Erythroblast (primary cell): ENCODE data around the gene C16orf54.
"Not testable (repeated sequence)": the region's sequence is repeated elsewhere in the genome, so short reads cannot be mapped to it uniquely, and the experiment has no call there.

Source experiments
- DNase-seq, 2 experiments: peaks; one replicate each; lab custom pipeline; 2025; lab: John Stamatoyannopoulos, UW
- GATA1 ChIP-seq: IDR thresholded peaks from 2 replicates; pipeline ENCODE4 v1.6.1; 2011; ENCODE audit warnings: low read depth, mild to moderate bottlenecking, control low read depth, low read length, moderate library complexity
- POLR2A ChIP-seq: IDR thresholded peaks from 2 replicates; pipeline ENCODE4 v1.6.1; 2011; ENCODE audit warnings: mild to moderate bottlenecking, low read length

Gene C16orf54

GRCh38 chr16:29745853-29746345 is at the start of gene C16orf54:
TSS of gene C16orf54 (minus strand) at chr16:29745990. CDS start at chr16:29744951, 1,039 bp downstream.
- DNase-seq, result no peak
- no peak for TF ChIP-seq GATA1
- TF ChIP-seq POLR2A, result peak; percentile 59

DNA sequence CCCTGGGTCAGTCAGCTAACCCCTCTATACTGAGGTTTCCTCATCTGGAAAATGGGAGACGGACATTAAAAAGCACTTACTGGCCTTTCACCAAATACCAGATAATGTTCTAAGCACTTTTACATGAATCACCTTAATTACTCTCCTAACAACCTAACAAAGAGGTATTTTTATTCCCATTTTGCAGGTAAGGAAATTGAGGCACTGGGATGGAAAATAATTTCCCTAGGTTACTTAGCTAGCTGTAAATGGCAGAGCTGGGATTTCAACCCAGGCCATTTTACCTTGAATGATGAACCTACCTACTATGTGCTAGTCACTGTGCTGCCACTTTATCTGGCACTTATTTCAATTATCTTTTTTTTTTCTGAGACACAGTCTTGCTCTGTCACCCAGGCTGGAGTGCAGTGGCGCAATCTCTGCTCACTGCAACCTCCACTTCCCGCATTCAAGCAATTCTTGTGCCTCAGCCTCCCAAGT is 48.5 kb upstream of the C16orf54 start:
- TF ChIP-seq GATA1 (no peak), POLR2A (no peak)
- no peak for DNase-seq

DNA sequence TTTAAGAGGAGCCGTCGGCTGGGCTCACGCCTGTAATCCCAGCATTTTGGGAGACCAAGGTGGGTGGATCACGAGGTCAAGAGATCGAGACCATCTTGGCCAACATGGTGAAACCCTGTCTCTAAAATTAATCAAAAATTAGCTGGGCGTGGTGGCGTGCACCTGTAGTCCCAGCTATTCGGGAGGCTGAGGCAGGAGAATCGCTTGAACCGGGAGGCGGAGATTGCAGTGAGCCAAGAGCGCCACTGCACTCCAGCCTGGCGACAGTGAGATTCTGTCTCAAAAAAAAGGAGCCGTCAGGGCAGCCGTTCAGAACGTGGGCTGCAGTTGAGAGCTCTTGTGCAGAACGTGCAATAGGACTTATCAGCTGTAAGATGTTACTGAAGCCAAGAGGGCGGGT is 47.4 kb upstream of the C16orf54 start:
- not testable (repeated sequence) for DNase-seq

GRCh38 chr16:29791845-29792807 is 46.3 kb upstream of the C16orf54 start:
- no peak for DNase-seq
- TF ChIP-seq POLR2A (no peak), GATA1 (no peak)

GRCh38 chr16:29790949-29791844 is 45.4 kb upstream of the C16orf54 start:
- TF ChIP-seq GATA1, result no peak
- TF ChIP-seq POLR2A, result no peak
- peak in 1 of 2 experiments; percentile 72 for DNase-seq

DNA sequence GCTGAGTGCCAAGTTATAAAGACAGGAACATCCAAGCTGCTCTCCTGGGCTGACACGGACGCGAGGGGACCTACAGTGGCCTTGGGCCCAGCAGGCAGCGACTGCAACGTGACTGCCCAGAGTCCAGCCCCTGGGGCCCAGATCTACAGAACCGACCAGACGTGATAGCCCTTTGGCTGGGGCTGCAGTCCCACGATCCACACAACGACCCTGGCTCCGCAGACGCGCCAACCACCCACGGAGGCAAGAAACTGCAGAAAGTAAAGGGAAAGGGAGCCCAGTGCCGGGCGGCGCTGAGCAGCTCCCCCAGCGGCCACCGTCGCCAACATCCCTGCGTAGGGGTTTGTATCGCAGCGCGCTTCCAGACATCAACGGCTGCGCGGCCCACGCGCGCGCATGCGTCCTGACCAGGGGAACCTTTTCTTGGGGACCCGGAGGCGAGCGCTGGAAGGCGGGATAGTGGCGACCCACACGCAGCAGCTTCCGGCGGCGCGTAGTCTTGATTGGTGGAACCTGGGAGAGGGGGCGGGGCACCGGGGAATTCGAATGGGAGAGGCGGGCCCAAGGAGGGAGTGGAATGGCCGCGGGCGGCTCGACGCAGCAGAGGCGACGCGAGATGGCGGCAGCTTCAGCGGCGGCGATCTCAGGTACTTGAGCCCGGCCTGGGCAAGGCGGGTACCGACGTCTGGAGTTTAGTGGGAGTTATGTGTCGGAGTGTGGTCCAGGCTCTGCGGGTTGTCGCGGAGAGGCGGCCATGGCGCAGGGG is 44.6 kb upstream of the C16orf54 start, which contains the start of gene KIF22:
TSS of gene KIF22 (plus strand) at position 569 of the 766 bp plus-strand sequence. CDS start at position 578, 9 bp downstream.
- no peak for TF ChIP-seq GATA1
- peak; percentile 94 for TF ChIP-seq POLR2A
- peak; percentile 99 to 100 for DNase-seq

DNA sequence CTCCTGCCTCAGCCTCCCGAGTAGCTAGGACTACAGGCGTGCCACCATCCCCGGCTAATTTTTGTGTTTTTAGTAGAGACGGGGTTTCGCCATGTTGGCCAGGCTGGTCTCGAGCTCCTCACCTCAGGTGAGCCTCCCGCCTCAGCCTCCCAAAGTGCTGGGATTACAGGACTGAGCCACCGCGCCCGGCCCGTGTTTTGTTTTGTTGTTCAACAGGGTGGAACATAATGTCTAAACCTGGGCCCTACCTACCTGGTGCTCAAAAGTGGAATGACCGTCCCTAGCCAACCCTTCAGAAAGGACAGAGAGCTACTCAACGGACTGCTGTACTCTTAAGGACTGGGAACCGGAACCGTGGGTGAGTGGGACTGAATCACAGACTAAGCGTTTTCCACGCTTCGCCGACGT is 44.0 kb upstream of the C16orf54 start:
- no peak for TF ChIP-seq POLR2A
- DNase-seq, result no peak

- DNase-seq, result not testable (repeated sequence)
Measured at GRCh38 chr16:29787155-29787554, 41.4 kb upstream of the C16orf54 start.

DNA sequence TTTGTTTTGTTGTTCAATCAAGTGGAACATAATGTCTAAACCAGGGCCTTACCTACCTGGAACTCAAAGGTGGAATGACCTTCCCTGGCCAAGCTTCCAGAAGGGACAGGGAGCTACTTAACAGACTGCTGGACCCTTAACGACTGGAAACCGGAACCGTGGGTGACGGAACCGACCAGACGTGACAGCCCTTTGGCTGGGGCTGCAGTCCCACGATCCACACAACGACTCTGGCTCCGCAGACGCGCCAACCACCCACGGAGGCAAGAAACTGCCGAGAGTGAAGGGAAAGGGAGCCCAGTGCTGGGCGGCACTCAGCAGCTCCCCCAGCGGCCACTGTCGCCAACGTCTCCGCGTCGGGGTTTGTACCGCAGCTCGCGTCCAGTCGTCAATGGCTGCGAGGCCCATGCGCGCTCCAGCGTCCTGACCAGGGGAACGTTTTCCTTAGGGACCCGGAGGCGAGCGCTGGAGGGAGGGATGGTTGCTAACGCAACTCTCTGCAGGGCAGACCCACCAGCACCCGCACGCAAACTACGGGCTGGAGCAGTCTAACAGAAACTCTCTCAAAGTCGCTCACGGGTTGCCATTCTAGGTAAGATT is 39.2 kb upstream of the C16orf54 start:
- TF ChIP-seq POLR2A (no peak), GATA1 (no peak)
- peak; percentile 65 to 73 for DNase-seq

DNA sequence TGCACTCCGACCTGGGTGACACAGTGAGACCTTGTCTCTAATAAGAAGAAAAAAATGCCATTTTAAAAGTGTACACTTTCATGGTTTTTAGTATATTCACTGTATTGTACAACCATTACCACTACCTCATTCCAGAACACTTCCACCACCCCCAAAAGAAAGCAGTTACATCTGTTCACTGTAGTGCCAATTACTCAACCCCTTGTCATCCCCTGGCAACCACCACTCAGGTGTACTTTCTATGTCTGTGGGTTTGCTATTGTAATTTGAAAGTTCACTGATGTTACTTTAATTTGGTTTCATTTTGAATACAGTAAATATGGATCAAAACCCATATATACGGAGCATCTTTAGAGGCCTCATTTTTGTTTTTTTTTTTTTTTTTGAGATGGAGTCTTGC is 38.4 kb upstream of the C16orf54 start:
- DNase-seq, result no peak

GRCh38 chr16:29783094-29783953 is 37.5 kb upstream of the C16orf54 start:
- not testable (repeated sequence) for DNase-seq

More for the DNA sequence above, 38.4 kb upstream of the C16orf54 start:
- no peak for TF ChIP-seq POLR2A
- TF ChIP-seq GATA1, result no peak

GRCh38 chr16:29779474-29779873 is 33.7 kb upstream of the C16orf54 start:
- TF ChIP-seq GATA1 (no peak), POLR2A (no peak)
- no peak for DNase-seq
